NCI-H774 (cell line): ENCODE results near the gene LRRC47.

Experiments used
- DNase-seq: peaks from one replicate; lab custom pipeline; 2025; lab: John Stamatoyannopoulos, UW

The LRRC47 gene

DNA sequence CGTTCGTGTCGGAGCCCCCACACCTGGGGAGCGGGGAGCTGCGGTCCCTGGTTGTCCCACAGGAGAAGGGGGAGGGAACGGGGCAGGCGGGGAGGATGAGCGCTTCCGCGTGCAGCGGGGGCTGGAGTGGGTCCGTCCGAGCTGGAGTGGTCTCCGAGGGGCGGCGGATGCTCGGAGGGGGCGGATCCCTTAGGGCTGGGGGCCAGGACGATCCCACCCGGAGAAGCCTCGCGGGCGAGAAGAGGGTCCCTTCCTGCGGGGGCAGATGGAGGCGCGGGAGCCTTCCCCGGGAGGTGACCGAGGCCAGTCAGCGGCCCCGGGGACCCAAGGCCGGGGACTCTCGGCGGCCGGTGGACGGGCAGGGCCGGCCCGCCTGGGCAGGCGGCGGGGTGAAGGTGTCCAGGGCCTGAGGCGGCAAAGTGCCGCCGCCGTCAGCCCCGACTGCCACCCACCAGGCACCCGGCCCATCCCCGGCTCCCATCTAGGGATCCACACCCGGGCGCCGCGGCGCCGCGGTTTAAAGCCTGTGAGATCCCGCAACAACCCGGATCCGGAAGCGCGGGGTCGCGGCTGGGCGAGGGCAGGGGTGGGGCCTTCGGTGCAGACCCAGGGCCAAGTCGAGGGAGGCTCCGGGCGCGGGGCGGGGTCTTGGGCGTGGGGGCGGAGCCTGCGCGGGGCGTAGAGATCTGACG lies 49.3 kb downstream of the LRRC47 start:
- peak; percentile 52 for DNase-seq

DNA sequence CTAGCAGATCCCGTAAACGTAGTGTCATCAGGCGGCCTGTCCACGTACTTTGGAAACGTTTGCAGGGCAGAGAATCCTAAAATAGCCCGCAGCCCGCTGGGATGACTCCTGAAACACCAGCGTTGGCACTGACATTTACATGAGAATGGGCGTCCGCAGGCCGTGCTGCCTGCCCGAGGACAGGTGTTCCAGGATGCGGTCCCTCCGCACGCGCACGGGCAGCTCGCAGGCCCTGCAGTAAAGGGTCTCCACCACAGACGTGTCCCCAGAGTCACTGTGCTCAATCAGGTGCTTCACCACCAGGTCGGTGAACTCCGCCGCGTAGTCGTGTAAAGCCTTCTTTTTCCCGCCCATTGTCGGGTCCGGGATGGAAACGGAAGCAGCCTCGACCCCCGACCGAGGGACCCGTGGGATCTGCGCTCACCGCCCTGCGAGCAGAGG lies 49.9 kb downstream of the LRRC47 start:
- no peak for DNase-seq

DNA sequence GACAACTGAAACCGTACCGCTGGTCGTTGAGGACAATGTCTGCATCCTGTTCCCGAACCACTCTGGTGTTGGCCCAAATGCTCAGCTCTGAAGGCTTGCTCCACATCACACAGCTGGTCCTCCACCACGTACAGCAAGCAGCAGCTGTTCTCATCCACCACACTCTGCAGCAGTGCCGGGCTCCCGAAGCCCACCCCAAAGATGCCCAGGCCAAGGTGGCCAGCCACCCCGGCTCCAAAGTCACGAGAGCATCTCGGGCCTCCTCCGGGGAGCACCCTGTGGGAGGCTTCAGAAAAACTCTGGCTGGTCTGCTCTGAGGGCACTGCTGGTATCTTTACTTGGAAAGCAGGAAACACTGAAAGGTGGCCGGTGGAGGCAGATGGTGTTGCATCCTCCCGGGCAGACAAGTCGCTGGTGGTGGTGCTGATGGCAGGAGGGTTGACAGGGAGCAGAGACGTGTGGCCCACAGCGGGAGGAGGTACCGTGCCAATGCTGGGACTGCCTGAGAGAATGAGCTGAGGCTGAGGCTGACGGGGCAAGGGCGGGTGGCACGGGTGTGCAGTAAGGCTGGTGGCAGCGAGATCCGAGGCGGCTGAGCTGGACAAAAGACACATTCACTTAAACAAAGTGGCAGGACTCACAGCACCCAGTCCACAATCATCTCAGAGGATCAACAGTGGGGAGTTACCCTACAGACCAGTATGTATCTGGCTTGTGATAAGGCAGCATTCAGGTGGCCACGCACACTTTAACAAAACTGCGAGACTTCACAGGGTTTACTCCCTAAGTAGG lies 50.5 kb downstream of the LRRC47 start:
- no peak for DNase-seq

DNA sequence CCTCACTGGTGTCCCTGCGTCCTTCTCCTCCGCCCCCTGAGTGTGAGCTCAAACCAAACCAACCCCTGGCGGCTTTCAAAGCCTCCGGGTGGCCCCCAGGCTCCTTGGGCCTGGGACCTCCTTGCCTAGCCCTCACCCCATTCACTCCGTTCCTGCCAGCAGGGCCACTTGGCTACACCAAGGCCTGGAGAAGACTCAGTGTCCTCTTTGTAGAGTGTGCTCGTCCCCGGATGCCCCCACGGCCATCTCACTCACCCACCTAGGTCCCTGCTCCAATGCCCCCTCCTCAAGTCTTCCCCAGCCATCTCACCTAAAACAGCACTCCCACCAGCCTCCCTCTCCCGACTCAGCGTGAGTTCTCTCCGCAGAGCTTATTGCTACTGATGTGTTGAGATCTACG lies 51.2 kb downstream of the LRRC47 start:
- no peak for DNase-seq

DNA sequence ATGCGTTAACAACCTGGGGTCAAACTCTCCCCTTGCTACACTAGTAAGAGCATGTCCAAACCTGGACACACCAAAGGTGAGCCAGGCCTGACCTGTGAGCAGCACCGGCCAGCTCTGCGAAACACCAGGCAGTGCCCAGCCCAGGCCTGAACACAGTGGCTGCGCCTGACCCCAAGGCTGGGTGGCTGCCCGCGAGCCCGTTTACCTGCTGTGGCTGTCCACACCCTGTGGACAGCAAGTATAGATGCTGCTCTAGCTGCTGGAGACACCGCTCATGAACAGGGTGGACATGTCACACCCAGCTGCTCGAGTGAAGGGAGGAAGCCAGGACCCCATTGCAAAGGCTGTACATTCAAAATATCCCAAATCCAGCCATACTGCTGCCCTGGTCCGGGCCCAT lies 51.7 kb downstream of the LRRC47 start:
- no peak for DNase-seq

DNA sequence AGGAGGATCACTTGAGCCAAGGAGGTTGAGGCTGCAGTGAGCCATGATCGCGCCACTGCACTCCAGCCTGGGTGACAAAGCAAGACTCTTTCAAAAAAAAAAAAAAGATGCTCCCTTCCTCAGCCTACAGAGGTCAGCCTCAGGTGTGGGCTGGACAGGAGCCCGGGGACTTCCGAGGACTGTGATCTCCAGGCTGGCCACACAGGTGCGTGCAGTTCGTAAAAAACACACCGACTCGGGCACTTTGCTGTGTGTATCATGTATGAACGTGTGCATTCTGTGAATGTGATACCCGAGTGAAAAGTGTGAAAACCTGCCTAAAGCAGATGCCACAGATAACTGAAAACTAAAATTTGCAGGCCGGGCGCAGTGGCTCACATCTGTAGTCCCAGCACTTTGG lies 52.5 kb downstream of the LRRC47 start:
- no peak for DNase-seq

DNA sequence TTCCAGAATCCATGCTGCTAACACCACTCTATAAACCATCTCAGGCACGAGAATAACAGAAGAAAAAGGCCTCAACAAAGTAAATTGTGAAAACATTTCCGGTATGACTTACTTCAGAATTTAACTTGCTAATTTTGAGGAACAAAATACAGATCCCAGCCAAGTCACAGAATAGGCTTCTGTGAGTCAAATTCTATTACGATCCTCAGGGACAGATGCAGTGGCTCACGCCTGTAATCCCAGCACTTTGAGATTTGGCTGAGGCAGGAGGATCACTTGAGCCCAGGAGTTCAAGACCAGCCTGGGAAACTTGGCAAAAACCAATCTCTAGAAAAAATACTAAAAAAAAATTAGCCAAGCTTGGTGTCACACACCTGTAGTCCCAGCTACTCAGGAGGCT lies 52.9 kb downstream of the LRRC47 start:
- DNase-seq = no peak

DNA sequence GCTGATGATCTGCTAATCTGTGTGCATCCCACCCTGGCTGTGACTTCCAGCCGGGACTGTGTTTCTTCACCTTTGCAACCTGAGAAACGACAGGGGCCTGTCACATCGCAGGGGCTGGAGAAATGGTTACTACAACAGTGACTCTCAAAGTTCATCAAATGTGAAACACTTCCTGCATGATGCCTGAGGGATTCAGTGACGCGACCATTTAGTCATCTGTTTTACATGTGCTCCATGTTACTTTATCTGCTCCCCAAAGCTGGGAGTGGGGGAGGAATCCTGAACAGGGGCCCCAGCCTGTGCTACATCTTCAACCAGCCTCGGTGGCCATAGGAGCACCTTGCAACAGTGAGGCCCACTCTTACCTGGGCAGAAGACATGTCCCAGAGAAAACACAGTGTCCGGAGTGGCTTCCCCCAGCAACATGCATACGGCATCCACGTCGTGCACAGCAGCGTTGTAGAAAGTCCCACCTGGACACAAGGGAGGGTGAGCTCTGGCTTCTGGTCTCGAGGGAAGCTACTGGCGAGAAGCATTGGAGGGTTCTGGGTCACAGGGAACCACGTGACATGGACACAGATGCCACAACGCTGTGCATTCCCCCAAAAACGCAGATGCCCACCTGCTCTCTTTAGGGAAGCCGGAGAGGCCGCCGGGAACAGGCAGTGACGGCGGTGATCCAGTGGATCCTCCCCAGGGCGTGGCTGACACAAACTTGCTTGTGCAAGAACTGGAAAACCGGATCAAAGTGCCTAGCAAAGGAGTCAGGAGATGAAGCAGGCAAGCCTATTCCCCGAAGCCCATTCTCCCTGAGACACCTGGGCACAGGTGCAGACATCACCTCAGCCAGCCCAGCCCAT lies 53.6 kb downstream of the LRRC47 start:
- no peak for DNase-seq

DNA sequence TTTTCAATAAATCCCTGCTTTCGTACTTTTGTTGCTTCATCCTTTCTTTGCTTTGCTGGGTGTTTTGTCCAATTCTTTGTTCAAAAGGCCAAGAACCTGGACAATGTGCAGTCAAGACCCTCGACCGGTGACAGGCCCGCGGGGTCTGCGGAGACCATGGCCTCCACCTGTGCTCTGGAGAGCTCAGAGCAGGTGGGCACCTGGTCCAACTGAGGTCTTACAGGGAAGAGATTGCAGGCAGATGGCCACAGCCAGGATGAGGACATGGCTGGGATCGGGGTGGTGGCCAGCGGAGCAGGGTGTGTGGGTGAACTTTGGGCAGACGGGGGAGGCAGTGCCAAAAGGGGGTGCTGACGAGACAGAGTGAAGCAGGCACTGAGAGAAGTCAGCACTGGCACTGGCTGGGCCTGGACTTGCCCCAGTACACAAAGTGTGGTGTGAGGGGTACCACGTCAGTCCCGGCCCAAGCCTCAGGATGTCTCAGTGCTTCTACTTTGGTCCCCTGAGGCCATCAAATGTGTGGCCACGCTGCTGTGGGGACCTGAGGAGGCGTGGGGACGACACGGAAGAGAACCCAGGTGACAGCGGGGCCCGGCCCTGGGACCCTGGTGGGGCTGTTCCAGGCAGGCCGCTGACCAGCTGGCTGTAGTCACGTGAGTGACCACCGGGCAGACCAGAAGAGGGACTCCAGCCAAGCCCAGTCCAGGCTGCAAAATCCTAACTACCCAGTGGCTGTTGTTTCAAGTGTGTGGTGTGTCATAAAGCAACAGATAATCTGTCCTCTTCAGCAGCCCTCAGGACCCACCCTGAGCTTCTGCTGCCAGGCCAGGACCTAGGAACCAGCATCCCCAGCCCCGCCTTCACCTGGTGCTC lies 54.5 kb downstream of the LRRC47 start:
- DNase-seq = no peak

DNA sequence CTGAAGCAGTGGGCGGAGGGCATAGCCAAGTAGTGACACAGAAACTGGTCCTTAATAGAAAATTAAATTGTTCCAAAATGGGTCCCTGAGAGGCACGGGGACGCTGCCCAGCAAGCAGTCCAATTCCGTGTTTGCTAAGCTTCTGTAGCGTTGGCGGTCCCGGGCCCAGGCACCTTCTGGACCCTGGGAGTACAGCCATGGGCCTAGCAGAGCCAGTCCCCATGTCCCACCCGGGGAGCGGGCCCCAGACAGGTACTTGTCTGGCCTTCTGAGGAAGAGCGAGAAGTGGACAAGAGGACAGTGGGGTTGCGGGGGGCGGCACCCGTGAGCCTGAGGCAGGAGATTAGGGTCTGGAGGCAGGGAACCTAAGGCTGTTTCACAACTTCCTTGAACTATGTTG lies 55.5 kb downstream of the LRRC47 start:
- DNase-seq = no peak

DNA sequence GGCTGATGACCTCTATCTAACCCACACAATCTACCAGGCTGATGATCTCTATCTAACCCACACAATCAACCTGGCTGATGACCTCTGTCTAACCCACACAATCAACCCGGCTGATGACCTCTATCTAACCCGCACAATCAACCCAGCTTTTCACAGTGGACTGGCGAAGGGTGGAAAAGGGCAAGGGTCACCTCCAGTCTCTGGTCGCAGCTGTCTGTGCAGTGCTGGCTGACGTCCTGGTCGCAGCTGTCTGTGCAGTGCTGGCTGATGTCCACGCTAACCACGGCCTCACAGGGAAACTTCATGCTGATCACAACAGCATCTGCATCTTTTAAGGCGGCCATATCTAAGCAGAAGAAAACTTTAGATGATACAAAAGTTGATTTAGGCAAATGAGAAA lies 56.3 kb downstream of the LRRC47 start:
- DNase-seq = no peak

DNA sequence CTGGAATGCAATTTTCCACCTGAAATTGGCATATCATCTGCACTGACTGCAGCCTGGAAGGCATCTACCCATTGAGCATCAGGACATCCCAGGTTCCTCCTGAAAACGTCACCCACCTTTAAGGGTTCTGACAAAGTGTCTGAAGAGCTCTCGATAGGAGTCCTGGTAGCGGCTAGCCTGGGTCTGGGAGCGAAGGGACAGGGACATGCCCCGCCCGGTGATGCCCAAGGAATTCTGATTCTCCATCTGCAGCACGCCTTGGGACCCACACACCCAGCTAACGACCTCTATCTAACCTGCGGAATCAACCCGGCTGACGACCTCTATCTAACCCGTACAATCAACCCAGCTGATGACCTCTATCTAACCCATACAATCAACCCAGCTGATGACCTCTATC lies 57.4 kb downstream of the LRRC47 start:
- DNase-seq = no peak

DNA sequence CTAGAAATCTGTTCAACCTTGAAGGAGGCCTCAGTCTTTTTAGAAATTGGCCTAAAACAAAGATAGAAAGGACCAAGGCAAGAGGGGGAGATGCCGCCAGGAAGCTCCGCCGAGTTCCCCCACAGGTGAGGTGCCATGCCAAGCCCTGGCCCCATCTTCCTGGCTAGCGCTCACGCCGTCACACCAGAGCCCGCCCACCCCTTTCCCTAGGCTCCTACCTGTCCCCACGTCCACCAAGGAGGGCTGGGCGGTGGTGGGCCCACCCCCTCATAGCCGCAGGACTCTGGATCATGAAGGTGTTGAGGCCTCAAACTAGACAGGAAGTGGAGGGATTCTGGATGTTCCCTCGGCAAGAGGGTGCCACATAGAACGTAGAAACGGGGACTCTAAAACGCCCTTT lies 59.6 kb downstream of the LRRC47 start:
- no peak for DNase-seq

DNA sequence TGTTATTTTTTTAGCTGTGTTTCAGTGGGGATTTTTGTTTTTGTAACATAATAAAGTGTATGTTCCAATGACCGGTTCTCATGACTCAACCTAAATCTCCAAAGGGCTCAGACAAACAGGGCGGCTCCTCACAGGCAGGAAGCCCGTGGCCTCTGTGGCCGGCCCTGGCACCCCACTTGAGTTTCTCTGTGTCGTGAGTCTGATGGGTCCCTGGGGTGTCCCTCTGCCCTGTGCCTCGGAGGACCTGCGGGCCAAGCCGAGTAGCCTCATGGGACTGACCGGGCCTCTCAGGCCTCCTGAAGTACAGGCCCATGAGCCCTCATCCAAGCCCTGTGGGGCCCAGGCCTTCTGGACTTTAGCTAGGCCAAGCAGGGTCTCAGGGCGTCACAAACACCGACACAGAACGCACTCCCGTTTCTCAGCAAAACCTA lies 60.2 kb downstream of the LRRC47 start:
- no peak for DNase-seq

DNA sequence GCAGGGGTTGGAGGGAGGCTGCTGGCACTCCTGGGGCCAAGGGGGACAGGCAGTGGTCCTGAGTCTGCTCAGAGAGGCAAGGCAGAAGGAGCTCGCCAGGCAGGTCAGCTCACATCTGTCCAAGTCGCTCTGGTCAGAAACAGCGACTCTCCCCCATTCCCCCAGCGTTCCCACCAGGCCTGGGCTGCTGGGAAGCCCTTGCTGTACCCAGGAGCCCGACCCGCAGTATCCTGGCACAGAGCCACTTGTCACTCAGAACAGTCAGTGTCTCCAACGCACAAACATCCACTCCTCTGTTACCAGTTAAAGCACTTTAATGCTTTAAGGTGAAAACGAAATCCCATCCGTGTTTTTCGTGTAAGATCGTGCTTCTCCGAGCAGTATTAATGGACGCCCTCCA lies 60.6 kb downstream of the LRRC47 start:
- no peak for DNase-seq

DNA sequence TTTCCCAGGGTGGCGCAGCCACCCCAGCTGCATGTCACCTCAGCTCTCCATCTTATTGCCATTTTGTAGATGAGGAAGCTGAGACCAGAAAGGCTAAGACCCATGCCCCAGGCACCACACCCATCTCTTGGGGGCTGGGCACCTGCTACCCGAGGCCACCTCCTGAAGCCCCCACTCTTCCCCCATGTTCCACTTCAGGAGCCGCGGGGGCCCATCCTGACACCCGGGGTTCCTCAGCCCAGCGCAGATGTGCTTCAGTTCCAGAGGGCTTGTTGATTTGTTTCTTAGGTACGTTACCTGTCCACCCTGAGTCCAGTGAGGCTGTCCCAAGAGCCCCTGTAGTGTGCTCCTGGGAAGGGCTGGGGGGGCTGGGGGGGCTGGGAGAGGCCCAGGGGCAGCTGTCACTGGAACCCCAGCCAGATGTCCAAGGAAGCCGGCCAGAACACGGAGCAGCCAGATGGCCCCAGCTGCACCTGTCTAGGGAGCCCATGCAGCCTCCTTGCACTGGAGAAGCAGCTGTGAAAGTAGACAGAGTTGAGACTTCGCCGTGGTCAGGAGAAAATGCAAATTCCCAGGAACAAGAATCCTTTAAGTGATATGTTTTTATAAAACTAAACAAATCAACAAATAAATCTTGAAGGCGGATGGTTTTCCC lies 61.1 kb downstream of the LRRC47 start:
- DNase-seq = no peak

DNA sequence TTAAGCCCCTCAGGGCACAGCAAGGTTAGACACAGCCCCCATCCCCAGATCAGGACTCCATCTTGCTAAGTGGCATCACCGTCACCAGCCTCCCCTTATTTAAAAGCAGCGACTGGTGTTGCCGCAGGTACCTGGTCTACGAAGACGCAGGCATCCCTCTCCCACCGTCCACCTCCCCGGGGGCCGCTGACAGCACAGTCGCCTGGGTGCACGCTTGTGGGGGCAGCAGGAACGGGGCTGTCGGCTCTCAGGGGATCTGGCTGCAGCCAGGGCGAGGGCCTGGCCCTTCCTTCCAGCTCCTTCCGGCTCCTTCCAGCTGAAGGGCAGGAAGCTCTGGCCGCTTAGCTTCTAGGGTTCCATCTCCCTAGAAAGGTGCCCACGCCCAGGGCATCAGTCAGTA lies 61.7 kb downstream of the LRRC47 start:
- DNase-seq = no peak

DNA sequence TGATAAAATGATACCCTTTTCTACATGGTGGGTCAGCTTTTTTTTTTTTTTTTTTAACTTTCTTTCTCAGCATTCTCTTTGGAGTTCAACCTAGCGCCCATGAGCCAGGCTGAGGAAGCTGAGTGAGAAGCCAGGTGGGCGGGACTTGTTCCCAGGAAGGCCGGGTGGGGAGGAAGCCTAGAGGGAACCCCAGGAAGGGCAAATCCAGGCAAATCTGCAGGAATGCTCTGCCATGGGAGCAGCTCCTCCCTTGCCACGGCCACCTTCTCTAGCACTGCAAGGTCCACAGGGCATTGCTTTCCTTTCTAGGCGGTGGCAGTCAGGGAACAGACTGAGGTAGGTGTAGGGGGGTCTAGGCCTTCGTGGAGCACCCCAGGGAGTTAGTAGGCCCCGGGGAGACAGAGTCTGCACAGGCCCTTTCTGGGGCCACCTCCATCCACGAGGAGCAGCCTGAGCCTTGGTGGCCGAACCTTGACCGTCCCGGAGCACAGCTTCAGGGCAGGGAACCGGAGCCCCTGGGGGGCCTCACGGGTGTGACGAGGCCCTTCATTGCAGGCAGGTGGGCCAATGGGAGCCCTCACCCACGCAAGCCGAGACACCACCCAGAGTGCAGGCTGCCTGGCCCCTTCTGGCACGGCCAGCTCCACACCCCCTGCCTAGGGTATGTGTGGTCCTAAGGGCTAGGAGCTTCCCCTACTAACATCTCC lies 62.3 kb downstream of the LRRC47 start:
- no peak for DNase-seq

DNA sequence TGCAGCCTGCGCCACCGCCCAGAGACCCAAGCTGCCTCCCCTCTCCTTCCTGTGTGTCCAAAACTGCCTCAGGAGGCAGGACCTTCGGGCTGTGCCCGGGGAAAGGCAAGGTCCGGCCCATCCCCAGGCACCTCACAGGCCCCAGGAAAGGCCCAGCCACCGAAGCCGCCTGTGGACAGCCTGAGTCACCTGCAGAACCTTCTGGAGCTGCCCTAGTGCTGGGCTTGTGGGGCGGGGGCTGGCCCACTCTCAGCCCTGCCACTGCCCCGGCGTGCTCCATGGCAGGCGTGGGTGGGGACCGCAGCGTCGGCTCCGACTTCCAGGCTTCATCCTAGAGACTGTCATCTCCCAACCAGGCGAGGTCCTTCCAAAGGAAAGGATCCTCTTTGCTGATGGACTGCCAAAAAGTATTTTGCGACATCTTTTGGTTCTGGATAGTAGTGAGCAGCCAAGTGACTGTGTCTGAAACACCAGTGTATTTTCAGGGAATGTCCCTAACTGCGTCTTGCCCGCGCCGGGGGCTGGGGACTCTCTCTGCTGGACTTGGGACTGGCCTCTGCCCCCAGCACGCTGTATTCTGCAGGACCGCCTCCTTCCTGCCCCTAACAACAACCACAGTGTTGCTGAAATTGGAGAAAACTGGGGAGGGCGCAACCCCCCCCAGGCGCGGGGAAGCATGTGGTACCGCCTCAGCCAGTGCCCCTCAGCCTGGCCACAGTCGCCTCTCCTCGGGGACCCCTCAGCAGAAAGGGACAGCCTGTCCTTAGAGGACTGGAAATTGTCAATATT lies 63.0 kb downstream of the LRRC47 start:
- DNase-seq = no peak
